Motor neuron (in vitro differentiated cells): Measurements from ENCODE around the gene HSPA9. TPM values are rescaled to one million over a fixed set of nuclear protein-coding genes. Genes with fewer than 3 reads are reported as not detected.
"Not testable (repeated sequence)": the region's sequence is repeated elsewhere in the genome, so short reads cannot be mapped to it uniquely, and the experiment has no call there.

Experiments
- ATAC-seq, 8 experiments: fragments of 200-7000 bp; cut with Tn5 transposase; replicated peaks in 6 of 8; 2 replicates each; pipeline ENCODE4 v1.8.0; 2021; ENCODE audit warnings: mild to moderate bottlenecking in 8 of 8, moderate library complexity in 8 of 8
- H3K27ac ChIP-seq, 2 donors: fragments of 250-450 bp; sonication (Bioruptor Pico); 2 replicates each; pipeline ENCODE4 v1.9.0; 2021; ENCODE audit warnings: antibody characterized with exemption in 2 of 2, mild to moderate bottlenecking in 2 of 2, moderate library complexity in 1 of 2
- H3K4me1 ChIP-seq, 2 donors: fragments of 250-450 bp; sonication (Bioruptor Pico); replicated peaks in 1 of 2; 2 replicates each; pipeline ENCODE4 v1.6.1; 2021; ENCODE audit warnings: antibody characterized with exemption in 2 of 2, mild to moderate bottlenecking in 2 of 2, moderate library complexity in 1 of 2
- H3K4me3 ChIP-seq, 5 donors: fragments of 250-450 bp; sonication (Bioruptor Pico); 2 replicates each; pipeline ENCODE4 v1.9.0; 2021; ENCODE audit warnings: antibody characterized with exemption in 5 of 5, mild to moderate bottlenecking in 5 of 5, moderate library complexity in 4 of 5
- WGBS, 10 experiments: fragments of 450-650 bp; shearing (Covaris generic); methylation state at CpG; one replicate each; pipeline ENCODE4 v1.0.0; 2022; 5-methylcytosine and 5-hydroxymethylcytosine counted together
- in situ Hi-C, 9 experiments: fragments of 400-800 bp; cut with MboI; loops; one replicate each; pipeline ENCODE4 v1.15.0; 2021; ENCODE audit warnings: low sequenced_read_pairs in 9 of 9, low pct_unique_long_range_greater_than_20kb in 2 of 9; ENCODE audit not compliant: unreplicated experiment in 9 of 9
- total RNA-seq, 8 experiments: library from RNA; unstranded; fragments of 300-600 nt; gene quantifications; 2 replicates each; pipeline versions ENCODE4 v1.2.3 to v1.2.4, GENCODE V29; 2022

HSPA9 gene
- total RNA-seq, 8 experiments from 2014 or later, result 195 to 371 (median 307) TPM

DNA sequence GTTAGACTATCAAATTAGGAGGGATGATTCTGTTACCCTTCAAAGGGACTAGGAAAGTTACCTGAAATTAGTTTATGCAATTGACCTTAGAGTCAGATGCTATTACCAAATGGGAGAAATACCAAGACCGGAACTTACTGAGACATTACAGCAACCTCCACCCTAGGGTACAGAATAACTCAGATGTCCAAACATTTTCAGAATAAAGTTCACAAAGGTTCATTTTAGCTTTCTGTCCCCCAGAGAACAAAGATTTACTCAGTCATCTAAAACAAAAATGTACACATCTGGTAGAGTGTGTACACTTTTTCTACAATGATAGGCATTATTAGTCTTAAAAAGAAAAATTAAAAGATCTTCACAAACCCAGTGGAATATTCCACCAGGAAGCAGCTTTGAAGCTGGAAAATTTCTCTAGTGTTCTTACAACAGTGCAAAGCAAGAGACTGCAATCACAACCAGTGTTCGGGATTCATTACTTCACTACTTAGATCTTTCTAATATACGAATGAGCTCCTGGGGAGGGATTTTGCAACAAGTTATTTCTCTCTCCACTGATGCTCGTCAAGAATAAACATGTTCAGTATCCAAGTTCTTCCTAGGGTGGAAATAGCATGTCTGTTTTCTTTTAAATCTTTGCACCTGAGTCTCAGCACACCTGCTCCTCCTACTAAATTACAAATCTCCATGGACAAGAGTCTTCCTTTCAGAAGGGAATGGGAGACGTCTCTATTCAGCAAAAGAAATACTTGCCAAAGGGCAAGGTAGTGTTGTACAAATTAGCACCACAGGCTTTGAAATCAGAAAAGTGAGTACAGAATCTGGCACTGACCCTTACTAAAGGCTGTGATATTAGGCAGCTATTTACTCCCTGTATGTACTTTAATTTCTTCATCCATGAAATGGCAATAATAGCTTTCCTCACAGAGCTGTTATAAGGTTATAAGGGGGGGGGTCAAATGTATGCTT is 40.9 kb downstream of the HSPA9 start:
- Histone ChIP-seq H3K4me1 (no peaks in the 10 kb centered on the region), H3K4me3 (no peak overlapping the region), H3K27ac (no peak overlapping the region)
- 20 to 100% (median 98%) methylated on average over 1 to 5 of the region's 5 CpGs for WGBS, 10 experiments
- ATAC-seq, result no peak
- in situ Hi-C loops, result no loop called here

DNA sequence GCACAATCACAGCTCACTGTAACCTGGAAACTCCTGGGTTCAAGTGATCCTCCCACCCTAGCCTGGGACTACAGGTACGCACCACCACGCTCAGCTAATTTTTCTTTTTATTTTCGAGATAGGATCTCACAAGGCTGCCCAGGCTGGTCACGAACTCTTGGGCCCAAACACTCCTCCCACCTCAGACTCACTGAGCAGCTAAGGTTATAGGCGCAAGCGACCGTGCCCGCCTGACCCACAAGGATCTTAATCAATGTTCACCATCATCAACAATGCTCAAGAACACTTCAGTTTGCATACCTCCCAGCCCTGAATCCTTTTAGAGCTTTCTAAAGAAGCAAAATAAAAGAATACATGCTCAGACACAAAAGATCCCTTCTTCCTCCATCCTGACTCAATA is 45.4 kb downstream of the HSPA9 start:
- Histone ChIP-seq H3K4me1 (no peaks in the 10 kb centered on the region), H3K27ac (no peak overlapping the region), H3K4me3 (no peak overlapping the region)
- ATAC-seq, result no peak
- 86 to 100% (median 97%) methylated on average over 1 to 7 of the region's 8 CpGs; no CpG with 5 or more reads in 4 of the 10 experiments for WGBS, 10 experiments
- in situ Hi-C loops, result no loop called here

DNA sequence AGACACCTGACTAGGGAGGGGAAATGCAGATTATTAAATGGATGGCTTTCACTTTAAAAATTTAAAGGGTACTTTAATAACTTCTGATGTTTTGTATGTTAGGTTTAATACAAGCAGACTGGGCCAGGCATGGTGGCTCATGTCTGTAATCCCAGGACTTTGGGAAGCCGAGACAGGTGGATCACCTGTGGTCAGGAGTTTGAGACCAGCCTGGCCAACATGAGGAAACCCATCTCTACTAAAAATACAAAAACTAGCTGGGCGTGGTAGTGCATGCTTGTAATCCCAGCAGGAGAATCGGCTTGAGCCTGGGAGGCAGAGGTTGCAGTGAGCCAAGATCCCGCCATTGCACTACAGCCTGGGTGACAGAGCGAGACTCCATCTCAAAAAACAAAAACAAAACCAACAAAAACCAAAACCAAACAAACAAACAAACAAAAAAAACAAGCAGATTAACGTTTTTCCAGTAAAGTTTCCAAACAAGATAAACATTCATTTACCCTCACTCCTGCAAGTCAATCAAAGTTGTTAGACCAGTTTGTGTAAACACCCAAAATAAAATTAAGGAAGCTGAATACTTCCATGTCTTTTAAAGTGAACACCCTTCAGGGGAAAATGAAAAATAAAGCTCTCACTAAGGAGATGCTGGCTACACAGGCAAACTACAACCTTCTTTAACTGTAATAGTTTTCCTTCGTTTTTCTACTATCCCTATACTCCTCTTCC is 46.3 kb downstream of the HSPA9 start:
- Histone ChIP-seq H3K4me1 (no peaks in the 10 kb centered on the region), H3K4me3 (no peak overlapping the region), H3K27ac (no peak overlapping the region)
- no peak for ATAC-seq
- in situ Hi-C loops, result no loop called here
- WGBS, 10 experiments, result 52 to 94% (median 83%) methylated on average over 2 to 7 of the region's 7 CpGs

DNA sequence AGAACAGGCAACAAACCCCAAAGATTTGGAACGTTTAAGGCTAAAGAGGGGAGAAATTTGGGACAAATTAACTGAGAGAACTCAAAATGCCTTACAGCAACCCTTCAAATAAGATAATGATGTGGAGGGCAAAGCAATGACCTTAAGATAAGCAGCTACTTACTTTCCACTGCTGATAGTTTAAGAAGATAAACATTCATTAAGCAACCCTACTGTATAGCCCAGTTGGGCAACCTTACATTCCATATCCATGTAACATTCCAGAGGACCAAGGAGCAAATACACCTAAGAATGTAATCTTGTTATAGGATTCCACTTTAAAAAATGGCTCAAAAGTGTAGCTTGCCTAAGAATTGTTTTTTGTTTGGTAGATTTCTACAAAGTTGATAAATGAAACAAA is 47.0 kb downstream of the HSPA9 start:
- no peak overlapping the region for H3K27ac ChIP-seq

DNA sequence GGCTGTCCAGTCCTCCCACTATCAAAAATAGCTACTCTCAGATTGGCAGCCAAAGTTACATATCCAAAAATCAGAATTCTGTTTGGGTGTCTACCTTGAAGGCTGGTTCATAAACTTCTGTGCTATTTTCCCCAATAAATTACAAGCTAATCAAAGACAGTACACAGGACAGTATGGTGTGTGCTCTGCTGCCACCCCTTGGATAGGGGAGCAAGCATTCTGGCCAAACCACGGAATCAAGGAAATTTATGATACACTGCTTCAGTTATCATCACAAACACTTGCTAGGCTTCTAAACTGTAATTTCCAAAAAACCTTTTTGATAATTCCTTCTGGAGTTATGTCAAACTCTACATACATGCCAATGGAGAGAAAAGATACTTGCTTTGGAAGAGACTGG is 48.0 kb downstream of the HSPA9 start:
- ATAC-seq, result peak in 3 of 8 experiments; percentile 8 to 20 (median 18)
- WGBS, 10 experiments, result 20 to 100% (median 88%) methylated on average over 1 of the region's 1 CpG; no CpG with 5 or more reads in 1 of the 10 experiments
- H3K27ac ChIP-seq, result no peak overlapping the region
- peaks cover 0 to 5% of the 10 kb centered on the region in 2 donors for H3K4me1 ChIP-seq
- no peak overlapping the region for H3K4me3 ChIP-seq
- in situ Hi-C loops, result no loop called here

More for the DNA sequence above, 47.0 kb downstream of the HSPA9 start:
- Histone ChIP-seq H3K4me3 (no peak overlapping the region), H3K4me1 (peaks cover 0 to 5% of the 10 kb centered on the region in 2 donors)
- WGBS, 10 experiments, result 29 to 100% (median 88%) methylated on average over 1 of the region's 1 CpG; no CpG with 5 or more reads in 5 of the 10 experiments
- no peak for ATAC-seq
- in situ Hi-C loops, result no loop called here

DNA sequence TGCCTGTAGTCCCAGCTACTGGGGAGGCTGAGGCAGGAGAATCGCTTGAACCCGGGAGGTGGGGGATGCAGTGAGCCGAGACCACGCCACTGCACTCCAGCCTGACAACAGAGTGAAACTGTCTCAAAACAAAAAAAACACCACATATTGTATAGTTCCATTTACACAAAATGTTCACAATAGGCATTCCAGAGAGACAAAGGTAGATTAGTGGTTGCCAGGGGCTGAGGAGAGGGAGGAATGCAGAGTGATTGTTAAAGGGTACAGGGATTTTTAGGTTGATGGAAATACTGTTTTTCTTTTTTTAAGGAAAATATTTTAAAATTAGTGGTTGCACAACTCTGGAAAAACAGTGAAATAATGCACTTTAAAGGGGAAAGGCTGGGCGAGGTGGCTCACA is 51.8 kb downstream of the HSPA9 start:
- H3K4me1 ChIP-seq, result peaks cover 0 to 5% of the 10 kb centered on the region in 2 donors
- in situ Hi-C loops, result no loop called here
- H3K4me3 ChIP-seq, result no peak overlapping the region
- H3K27ac ChIP-seq, result peak overlapping the region in 1 of 2 donors; percentile 58
- 30 to 100% (median 68%) methylated on average over 1 to 5 of the region's 5 CpGs; no CpG with 5 or more reads in 4 of the 10 experiments for WGBS, 10 experiments
- peak in 5 of 8 experiments; percentile 29 to 81 (median 67) for ATAC-seq

DNA sequence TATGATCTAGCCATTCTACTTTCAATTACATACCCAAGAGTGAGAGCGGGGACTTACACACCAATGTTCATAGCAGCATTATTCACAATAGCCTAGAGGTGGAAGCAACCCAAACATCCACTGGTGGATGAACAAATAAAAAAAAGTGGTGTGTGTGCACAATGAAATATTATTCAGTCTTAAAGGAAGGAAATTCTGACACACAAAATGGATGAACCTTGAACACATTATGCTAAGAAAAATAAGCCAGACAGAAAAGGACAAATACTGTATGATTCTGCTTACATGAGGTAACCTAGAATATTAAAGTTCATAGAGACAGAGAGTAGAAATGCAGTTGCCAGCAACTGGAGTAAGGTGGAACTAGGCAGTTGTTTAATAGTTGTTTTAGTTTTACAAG is 54.2 kb downstream of the HSPA9 start:
- H3K4me1 ChIP-seq, result peaks cover 0 to 5% of the 10 kb centered on the region in 2 donors
- ATAC-seq, result peak in 1 of 8 experiments; percentile 25
- WGBS, 10 experiments, result 90 to 100% (median 100%) methylated on average over 1 of the region's 1 CpG; no CpG with 5 or more reads in 2 of the 10 experiments
- in situ Hi-C loops, result no loop called here
- H3K27ac ChIP-seq, result no peak overlapping the region
- no peak overlapping the region for H3K4me3 ChIP-seq

DNA sequence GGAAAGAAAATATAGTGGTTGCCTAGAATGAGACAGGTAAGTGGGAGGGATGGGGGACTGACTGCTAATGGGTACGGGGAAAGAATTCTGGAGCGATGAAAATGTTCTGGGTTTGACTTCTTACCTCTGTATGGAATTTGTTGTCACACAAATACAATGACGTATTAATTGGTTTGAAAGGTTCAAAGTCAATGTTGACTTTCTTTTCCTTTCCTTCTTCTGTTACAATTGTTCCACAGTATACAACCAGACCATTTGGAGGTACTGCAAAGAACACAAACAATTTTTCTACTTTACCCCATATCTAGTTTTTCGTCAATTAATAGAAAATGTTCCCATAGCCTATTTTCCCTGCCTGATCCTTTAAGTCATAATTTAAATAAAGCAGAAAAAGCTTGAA is 57.8 kb downstream of the HSPA9 start:
- no peak overlapping the region for H3K4me3 ChIP-seq
- in situ Hi-C loops, result no loop called here
- H3K4me1 ChIP-seq, result no peaks in the 10 kb centered on the region
- WGBS, 10 experiments, result 92 to 100% (median 94%) methylated on average over 2 to 4 of the region's 4 CpGs
- no peak overlapping the region for H3K27ac ChIP-seq
- ATAC-seq, result no peak

DNA sequence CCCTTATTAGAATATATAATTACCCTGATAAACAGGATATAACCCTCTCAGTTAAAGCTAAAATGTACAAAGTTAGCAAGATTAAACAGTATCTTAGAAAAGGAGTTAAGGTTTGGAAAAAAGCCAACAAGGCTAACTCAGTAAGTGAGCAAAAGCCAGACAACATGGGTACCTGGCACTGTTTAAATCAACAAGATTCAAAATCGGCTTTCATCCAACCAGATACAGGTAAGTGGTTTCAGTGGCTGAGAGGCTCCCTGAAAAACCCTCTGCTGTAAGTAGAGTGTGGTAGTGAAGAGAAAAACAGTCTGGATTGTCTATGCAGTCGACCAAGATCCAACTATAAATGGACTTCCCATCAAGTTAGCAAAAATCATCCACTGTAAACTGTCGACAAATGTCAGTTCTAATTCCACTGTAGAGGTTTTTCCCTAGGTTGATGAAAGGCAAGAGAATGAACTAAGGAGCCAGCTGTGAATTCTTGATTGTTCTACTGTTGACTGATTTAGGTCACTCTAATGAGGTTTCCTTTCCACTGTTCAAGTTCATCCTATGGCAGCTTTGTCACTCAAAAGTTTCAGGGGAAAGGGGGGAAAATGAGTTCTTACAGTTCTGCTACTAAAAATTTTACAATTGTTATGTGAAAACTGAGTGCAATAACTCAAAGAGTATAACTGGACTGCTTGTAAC is 59.5 kb downstream of the HSPA9 start:
- H3K27ac ChIP-seq, result no peak overlapping the region
- 83 to 100% (median 93%) methylated on average over 1 to 3 of the region's 3 CpGs; no CpG with 5 or more reads in 3 of the 10 experiments for WGBS, 10 experiments
- in situ Hi-C loops, result no loop called here
- H3K4me3 ChIP-seq, result no peak overlapping the region
- H3K4me1 ChIP-seq, result no peaks in the 10 kb centered on the region
- no peak for ATAC-seq

DNA sequence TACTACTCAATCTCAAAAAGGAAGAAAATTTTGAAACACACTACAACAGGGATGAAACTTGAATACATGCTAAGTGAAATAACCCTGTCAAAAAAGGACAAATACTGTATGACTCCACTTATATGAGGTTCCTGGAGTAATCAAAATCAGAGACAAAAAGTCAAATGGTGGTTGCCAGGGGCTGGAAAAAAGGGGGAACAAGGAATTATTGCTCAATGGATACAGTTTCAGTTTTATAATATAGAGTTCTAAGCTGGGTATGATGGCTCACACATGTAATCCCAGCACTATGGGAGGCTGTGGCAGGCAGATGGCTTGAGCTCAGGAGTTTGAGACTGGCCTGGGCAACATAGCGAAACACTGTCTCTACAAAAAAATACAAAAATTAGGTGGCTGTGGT is 61.2 kb downstream of the HSPA9 start:
- no peak overlapping the region for H3K27ac ChIP-seq
- no peak overlapping the region for H3K4me3 ChIP-seq
- ATAC-seq, result no peak
- no peaks in the 10 kb centered on the region for H3K4me1 ChIP-seq
- WGBS, 10 experiments, result 89 to 100% (median 100%) methylated on average over 1 of the region's 1 CpG; no CpG with 5 or more reads in 5 of the 10 experiments
- in situ Hi-C loops, result no loop called here

DNA sequence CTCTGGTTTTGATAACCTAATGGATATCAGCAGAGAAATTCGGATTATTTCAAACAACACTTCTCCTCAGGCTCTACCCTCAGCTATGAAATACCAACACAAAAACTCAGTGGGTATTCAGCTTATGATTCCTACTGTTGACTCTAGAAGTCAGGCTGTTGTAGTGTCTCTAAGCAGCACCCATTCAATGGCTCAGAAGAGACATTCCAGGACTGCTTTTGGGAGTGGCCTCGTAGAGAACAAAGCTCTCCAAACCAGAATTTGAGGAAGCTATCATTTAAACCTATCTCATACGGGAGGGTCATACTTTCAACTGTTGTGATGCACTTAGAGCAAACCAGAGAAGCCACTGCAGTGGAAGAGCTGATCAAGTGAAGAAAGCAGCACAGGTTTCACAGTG is 66.2 kb downstream of the HSPA9 start:
- 24 to 85% (median 57%) methylated on average over 1 to 2 of the region's 3 CpGs; no CpG with 5 or more reads in 4 of the 10 experiments for WGBS, 10 experiments
- Histone ChIP-seq H3K4me1 (no peaks in the 10 kb centered on the region), H3K4me3 (no peak overlapping the region), H3K27ac (no peak overlapping the region)
- in situ Hi-C loops, result no loop called here
- peak in 4 of 8 experiments; percentile 7 to 81 (median 50) for ATAC-seq

DNA sequence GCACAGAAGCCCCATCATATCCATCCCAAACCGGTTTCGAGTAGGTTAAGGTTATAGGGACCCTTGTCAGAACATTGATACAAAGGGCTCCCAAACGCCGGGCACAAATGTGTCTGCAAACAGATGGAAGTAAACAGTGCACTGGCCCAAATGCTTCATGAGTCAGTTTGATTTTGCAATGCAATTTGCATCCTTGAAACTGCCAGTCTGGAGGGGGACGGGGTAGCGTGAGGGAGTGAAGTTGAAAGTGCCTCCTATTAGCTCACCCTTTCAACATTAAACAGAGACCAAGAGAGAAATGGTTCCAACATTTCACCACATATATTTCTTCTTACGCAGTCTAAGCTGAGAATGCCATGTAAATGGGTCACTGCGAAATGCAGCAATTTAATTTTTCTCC is 67.7 kb downstream of the HSPA9 start:
- in situ Hi-C loops, H3K4me1 ChIP-seq, H3K27ac ChIP-seq, H3K4me3 ChIP-seq: not testable (repeated sequence)
- ATAC-seq, result peak in 3 of 8 experiments; percentile 38 to 83 (median 78)
- 10 to 100% (median 91%) methylated on average over 1 to 7 of the region's 8 CpGs; no CpG with 5 or more reads in 1 of the 10 experiments for WGBS, 10 experiments
